Measurements from ENCODE around the gene PRM1.
"Not testable (repeated sequence)": the region's sequence is repeated elsewhere in the genome, so short reads cannot be mapped to it uniquely, and the experiment has no call there.

The PRM1 gene

DNA sequence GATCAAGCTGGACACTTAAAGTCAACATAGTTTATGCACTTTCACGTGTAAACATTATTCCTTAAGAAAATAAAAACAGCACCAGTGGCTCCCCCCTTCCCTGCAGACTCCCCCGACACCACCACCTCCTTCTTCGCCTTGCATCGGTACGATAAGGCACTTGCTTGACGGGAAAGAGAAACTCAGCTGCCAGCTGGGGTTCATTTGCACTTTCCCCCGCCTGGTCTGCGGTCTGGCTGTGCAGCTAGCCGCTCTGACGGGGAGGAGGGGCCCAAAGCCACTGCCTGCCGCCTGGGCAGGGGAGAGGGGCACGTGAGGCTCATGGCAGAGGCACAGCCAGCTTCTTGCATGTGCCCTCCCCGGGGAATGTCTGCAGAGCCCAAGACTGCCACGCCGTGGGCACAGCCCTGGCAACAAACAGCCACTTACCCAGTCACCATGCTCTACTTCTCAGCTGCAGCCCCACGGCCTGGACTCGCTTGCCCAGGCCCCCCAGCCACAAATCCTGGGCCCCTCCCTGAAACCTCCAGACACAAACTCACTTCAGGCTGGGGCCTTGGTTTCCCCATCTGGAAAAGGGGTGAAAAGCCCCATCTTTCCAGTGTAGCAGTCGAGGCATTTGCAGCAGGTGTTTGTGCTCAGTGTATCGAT lies 16.5 kb upstream of the PRM1 start:
- DNase-seq (ENCODE audit: low read depth), result peak; percentile 39

DNA sequence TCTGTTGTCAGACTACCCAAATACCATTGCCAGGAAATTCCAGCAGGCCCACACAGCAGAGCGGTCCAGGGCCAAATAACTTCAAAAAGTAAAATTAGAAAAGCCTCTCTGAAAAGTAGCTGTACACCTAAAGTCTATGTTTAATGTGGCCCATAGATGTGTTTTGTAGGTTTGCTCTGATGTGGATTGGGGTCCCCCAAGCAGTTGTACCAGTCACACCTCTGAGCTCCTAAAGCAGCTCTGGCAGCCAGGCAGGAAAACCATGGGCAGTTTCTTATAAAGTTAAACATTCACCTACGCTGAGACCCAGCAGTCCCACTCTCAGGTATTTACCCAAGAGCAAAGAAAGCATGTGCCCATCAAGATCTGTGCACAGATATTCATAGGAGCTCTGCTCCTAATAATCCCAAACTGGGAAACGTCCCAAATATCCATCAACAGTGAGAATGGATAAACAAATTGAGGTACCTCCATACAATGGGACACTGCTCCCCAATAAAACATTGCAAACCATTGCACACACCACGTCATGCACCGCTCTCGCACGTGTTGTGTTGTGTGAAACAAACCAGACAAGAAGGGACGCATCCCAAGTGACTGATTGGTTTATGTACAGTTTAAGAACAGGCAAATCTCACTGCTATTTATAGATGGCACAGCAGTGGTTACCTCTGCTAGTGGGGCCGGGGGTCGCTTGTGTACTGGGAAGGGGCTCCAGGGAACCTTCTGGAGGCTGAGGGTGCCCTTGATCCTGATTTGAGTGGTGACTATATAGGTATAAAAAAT lies 15.8 kb upstream of the PRM1 start:
- no peak for DNase-seq (ENCODE audit: low read depth)

DNA sequence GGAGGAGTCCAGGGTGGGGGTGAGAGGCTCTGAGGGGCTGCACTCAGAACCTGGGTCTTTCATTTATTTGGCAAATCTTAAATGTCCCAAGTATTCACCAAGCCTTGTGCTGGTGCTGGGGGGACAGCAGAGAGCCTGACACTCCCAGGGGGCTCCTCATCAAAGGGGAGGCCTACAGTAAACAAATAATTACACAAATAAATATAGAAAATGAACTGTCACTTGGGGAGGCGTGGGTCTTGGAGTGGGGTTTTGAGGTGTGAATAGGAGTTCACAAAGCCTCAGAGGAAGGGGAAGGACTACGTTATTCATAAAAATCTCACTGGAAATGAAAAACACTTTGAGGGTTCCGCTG lies 15.2 kb upstream of the PRM1 start:
- DNase-seq (ENCODE audit: low read depth), result no peak

DNA sequence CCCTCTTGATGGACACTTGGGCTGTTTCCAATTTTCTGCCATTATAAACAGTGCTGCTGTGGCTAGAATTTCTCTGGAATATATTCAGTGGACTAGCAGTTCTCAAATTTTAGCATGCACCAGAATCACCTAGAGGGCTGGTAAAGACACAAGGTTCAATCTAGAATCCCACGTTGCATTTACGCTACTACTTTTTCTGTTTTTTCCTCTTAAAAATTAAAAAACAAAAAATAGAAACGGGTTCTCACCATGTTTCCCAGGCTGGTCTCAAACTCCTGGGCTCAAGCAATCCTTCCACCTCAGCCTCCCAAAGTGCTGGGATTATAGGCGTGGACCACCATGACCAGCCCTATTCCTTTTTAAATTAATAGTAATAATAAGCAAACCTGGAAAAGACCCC lies 14.5 kb upstream of the PRM1 start:
- DNase-seq (ENCODE audit: low read depth), result no peak

DNA sequence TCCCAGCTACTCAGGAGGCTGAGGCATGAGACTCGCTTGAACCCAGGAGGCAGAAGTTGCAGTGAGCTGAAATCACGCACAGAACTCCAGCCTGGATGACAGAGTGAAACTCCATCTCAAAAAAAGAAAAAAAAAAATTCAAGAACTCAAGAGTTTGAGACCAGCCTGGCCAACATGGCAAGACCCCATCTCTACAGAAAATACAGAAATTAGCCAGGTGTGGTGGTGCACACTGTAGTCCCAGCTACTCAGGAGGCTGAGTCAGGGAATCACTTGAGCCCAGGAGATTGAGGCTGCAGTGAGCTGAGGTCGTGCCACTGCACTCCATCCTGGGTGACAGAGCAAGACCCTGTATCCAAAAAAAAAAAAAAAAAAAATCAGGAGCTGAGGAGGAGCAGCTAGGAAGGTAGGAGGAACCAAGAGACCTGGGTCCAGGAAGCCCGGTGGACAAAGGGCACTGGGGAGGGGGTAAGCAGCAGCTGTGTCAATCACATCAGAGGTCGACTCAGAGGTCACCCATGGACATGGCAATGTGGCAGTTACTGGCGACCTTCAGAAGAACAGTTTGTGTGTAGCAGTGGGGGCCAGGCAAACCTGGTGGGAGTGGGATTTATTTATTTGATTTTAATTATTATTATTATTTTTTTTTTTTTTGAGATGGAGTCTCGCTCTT lies 11.1 kb upstream of the PRM1 start:
- no peak for DNase-seq (ENCODE audit: low read depth)

DNA sequence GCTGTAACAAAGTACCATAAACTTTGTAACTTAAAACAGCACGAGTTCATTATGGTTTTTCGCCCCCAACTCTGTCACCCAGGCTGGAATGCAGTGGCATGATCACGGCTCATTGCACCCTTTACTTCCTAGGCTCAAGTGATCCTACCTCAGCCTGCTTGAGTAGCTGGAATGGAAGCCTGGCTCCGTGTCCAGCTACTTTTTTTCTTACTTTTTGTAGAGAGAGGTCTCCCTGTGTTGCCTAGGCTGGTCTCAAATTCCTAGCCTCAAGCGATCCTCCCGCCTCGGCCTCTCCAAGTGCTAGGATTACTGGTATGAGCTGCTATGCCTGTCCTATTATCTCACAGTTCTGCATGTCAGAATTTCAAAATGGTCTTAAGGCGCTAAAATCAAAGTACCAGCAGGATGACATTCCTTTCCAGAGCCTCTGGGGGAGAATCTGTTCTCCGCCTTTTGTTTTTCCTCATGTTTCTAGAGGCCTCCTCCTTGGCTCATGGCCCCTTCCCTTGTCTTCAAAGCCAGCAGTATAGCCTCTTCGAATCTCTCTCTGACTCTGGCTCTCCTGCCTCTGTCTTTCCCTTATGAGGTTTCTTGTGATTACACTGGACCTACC lies 10.1 kb upstream of the PRM1 start:
- no peak for DNase-seq (ENCODE audit: low read depth)

DNA sequence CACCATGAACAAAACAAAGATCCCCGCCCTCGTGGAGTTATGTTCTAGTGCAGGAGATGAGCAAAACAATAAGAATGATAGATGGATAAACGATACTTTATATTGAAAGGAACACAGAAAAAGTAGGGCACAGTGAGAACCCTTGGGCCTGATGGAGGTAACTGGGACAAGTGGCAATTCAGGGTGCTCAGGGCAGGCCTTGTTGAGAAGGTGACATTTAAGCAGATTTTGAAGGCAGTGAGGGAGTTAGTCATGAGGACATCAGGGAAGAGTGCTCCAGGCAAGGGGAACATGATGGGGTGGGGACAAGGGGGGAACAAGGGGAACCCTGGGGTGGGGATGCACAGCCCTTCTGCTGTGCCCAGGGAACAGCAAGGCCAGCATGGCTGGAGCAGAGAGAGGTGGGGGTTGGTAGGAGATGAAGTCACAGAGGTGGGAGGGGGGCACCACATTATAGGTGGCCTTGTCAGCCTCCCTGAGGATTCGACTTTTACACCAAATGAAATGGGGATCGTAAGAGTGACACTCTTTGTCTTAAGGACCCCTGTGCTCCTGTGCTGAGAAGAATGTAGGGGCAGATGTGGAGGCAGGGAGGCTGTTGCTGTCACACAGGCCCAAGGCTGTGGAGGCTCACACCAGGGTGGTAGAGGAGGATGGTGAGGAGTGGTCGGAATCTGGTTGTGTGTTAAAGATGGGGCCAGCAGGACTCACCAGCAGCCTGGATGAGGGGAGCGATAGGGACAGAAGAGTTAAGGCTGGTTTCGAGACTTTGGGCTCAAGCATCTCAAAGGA lies 9.2 kb upstream of the PRM1 start:
- no peak for DNase-seq (ENCODE audit: low read depth)

DNA sequence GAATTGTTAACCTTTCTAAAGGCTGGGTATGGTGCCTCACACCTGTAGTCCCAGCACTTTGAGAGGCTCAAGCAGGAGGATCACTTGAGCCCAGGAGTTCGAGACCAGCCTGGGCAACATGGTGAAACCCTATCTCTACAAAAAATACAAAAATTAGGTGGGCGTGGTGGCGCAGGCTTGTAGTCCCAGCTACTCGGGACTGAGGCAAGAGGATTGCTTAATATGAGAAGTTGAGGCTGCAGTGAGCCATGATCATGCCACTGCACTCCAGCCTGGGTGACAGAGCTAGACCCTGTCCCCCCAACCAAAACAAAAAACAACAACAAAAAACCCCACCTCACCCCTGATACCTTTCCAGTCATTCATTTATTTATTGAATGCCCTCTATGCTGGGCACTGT lies 8.6 kb upstream of the PRM1 start:
- not testable (repeated sequence) for DNase-seq (ENCODE audit: low read depth)

DNA sequence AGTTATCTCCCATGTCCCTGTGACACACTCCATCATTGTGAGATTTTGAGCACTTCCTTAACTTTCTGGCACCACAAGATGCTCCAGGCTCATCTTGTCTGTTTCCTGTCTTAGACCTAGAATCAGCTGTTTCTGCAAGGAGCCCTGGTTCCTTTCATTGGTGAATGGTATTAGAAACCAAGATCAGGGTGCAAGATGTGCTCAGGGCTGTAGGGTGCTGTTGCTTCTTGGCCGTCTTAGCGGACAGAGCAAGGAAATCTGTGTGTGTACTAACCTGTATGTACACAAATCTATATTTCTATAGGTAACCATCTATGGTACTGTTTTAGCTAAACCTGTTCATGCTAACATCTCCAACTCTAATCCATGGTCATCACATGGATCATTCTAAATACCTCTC lies 8.1 kb upstream of the PRM1 start:
- DNase-seq (ENCODE audit: low read depth), result no peak

DNA sequence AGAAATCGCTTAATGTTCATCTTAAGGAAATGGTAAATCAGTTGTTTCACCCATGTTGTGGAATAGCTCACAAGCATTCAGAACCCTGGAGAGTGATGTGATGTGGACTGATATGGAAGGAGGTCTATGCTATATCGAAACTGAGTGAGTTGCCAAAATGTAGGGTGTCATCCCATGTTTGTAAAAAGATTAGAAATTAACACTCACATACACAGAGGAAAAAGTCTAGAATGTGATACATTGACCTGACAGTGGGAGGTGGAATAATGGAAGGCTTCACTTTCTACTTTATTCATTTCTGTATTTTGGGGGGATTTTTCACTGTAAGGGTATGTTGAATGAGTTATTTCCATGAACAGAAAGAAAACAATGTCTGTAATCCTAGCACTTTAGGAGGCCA lies 4.7 kb upstream of the PRM1 start:
- DNase-seq (ENCODE audit: low read depth), result no peak

DNA sequence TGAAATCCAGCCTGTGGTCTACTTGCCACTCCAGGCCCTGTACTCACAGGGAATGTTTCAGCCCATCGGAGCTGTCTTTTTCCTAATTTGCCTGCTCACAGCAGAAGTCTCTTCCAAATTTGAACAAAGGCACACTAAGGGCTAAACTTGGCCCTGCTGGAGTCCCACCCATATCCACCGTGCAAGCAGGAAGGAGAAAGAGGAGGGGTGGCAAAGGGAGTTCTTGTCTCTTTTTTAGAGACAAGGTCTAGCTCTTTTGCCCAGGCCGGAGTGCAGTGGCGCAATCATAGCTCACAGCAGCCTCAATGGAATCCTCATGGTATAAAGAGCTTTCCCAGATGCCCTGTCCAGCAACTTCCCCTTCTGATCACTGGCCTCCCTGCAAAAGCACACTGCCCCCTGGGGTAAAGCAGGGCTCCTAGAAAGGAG lies 2.7 kb upstream of the PRM1 start:
- DNase-seq (ENCODE audit: low read depth), result no peak

DNA sequence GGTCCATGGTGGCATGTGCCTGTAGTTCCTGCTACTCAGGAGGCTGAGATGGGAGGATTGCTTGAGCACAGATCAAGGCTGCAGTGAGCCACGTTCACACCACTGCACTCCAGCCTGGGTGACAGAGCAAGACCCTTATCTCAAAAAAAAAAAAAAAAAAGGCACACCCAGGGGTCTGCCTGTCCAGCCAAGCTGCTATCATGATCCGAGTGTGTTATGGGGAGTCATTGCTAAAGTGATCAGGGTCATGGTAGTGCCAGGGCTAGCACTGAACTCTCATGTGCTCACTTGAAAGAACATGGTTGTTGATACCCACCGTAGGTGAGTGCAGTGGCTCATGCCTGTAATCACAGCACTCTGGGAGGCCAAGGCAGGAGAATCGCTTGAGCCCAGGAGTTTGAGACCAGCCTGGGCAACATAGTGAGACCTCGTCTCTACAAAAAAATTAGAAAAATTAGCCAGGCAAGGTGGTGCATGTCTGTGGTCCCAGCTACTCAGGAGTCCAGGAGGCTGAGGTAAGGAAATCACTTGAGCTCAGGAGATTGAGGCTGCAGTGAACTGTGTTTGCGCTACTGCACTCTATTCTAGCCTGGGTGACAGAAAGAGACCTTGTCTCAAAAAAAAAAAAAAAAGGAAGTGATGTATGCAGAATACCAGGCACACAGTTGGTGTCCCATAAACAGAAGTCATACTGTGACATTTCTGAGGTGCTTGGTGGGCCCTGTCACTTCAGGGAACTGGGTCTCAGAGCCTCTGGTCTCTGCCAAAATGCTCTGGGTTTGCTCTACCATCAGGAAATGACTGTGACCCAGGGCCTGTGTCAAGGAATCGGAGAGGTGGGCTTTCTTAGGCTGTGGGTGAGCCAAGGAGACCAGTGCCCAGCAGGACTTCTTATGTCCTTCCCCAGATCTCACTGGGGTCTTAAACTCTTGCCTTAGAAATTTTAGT lies 2.2 kb downstream of the PRM1 start:
- no peak for DNase-seq (ENCODE audit: low read depth)

DNA sequence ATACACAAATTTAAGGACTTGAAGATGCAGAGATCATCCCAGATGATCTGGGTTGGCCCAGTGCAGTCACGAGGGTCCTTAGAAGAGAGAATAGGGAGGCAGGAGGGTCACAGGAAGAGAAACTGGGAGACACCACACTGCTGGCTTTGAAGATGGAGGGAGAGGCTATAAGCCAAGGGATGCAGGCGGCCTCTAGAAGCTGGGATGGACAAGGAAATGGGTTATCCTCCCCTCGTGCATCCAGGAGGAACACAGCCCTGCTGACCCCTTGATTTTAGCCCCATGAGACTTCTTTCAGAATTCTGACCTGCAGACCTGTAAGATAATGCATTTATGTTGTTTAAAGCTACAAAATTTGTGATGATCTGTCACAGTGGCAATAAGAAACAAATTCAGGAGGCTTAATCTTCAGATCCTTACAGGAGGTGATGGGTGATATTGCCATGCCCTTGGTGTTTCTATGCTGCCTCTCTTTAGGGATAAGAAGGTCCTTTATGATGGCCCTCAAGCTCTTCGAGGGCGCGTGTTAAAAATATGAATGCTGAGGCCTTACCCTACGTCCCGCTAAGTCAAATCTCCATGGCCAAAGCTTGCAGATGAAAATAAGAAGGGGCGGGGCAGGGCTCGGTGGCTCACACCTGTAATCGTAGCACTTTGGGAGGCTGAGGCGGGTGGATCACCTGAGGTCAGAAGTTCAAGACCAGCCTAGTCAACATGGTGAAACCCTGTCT lies 3.4 kb downstream of the PRM1 start:
- DNase-seq (ENCODE audit: low read depth), result no peak

DNA sequence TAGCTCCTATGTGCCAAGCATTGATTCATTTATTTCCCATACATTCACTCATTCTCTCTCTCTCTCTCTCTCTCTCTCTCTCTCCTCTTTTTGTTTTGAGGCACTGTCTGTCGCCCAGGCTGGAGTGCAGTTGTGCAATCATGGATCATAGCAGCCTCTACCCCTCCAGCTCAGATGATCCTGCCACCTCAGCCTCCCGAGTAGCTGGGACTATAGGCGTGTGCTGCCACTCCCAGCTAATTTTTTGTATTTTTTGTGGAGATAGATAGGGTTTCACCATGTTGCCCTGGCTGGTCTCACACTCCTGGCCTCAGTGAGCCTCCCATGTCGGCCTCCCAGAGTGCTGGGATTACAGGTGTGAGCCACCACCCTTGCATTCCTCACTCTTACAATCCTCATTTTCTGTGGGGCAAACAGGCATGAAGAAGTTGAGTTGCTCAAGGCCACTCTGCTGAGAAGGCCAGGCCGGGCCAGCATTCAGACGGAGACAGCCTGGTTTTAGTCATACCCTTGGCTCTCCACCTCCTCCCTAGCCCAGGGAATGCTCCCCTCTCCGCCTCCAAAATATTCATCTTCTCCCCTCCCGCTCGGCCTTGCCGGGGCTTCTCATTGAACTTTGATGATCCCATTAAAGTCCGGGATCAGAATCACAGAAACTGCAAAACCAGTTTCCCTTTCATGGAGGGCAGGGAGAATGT lies 4.1 kb downstream of the PRM1 start:
- DNase-seq (ENCODE audit: low read depth), result no peak

DNA sequence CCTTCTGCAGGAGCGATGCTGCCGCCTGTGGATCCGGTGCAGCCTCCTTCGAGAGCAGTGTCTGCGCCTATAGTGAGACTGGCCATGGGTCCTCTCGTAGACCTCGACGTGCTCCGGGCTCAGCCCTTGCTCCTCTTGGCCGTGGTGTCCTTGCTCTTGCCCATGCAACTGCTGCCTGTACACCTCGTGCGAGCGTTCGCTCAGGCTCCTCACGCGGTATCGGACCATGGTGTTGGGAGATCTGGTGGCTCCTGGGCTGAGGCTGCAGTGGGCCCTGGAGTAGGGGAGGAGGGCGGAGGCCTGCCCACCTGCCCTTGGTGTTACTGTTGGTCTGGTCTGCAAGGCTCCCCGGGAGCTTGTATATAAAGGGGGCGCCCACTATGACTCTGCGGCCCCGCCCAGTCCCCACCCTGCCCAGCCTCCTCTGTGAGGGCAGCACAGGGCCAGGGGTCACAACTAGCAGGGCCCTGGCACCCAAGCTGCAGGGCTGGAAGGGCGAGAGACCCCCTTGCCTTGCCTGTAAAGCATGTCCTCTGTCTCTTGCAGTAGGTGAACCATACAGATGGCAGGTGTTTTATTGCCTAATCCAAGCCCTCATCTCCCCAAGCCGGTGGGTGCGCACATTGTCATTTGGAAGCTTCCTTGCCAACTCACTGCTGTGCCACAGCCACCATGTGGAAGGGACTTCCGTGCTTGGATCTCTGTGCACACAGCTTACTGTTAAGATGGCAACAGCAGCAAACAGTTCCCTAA lies 4.8 kb downstream of the PRM1 start, which contains the start of gene PRM2:
PRM2 (minus strand) TSS at position 338 of the 753 bp plus-strand sequence; CDS start at position 228, 110 bp downstream.
- DNase-seq (ENCODE audit: low read depth), result no peak

DNA sequence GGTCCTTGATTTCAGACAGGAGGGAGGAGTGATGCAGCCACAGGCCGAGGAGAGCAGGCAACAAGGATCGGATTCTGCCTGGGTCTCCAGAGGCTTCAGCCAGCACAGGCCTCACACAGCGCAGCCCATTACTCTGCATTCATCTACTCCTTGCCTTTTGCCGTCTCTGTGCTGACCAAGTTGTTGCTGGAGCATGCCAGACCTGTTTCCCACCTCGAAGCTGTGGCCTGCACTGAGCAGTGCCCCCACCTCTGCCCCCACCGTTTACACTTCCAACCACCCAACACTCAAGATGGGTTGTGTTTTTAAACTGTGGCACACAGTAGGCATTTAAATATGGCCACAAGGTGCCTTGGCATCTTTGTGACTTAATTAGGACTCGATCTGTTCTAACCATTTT lies 6.2 kb downstream of the PRM1 start:
- no peak for DNase-seq (ENCODE audit: low read depth)

DNA sequence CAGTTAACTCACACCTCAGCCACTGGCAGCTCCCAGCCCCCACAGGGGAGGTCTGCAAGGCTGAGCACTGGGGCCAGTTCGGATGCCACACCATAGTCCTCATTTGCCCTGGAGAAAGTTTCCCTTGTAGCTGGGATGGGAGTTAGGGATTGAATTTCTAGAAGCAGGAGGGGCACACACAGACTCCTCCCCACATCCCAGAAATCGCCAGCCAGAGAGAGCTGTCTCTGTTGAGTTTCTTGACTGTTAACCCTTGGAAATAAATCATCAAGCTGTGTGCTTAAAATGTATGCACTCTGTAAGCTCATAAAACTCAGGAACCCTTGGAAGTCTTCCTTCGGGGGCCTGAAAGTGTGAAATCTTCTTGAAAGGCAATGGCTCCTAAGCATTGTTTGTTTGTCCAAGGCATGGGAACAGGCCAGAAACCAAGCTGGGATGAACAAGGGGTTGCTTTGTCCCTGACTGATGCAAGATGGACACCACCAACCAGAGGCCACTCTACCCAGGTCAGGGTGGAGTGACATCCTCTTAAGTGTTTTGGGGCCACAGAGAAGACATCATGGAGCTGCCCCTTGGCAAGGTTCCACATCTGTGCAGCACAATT lies 7.3 kb downstream of the PRM1 start:
- no peak for DNase-seq (ENCODE audit: low read depth)

Data from activated T-helper 9 cell treated with anti-CD3 and anti-CD28 coated beads, Interleukin-2, amount 50 U/mL, for 16 hours (primary cell).